K562 (cell line): ENCODE measurements around the gene LZTS2. TPM values are rescaled to one million over a fixed set of nuclear protein-coding genes. Genes with fewer than 3 reads are reported as not detected.

ENCODE experiments used
- CBX2 ChIP-seq: fragments of 200-600 bp; sonication (generic); IDR thresholded peaks from one replicate; pipeline ENCODE4 v1.6.1; 2012; ENCODE audit warnings: mild to moderate bottlenecking, low read length, inconsistent platforms; ENCODE audit not compliant: insufficient read depth, poor library complexity, severe bottlenecking
- FOS ChIP-seq: IDR thresholded peaks from 3 replicates; pipeline ENCODE4 v1.6.1; 2011; ENCODE audit not compliant: insufficient read length; ENCODE audit errors: extremely low read depth
- FOXK2 ChIP-seq, 2 experiments: fragments of 450-650 bp; IDR thresholded peaks in 1 of 2; conservative IDR thresholded peaks in 1 of 2; 2 replicates each; pipeline ENCODE4 v1.6.1; 2016; ENCODE audit warnings: low read depth in 2 of 2, mild to moderate bottlenecking in 1 of 2
- HNRNPH1 ChIP-seq: fragments of 200-400 bp; formaldehyde crosslinking; optimal IDR thresholded peaks from 2 replicates; pipeline ENCODE3; 2017; ENCODE audit warnings: low read depth, mild to moderate bottlenecking, low read length, moderate library complexity
- HNRNPK ChIP-seq: fragments of 200-400 bp; formaldehyde crosslinking; IDR thresholded peaks from one replicate; pipeline ENCODE4 v1.6.1; 2018; ENCODE audit warnings: mild to moderate bottlenecking, low read depth, low read length; ENCODE audit not compliant: poor library complexity, severe bottlenecking
- MCM3 ChIP-seq: fragments of 450-650 bp; IDR thresholded peaks from 2 replicates; pipeline ENCODE4 v1.6.1; 2016
- MED1 ChIP-seq: sonication (generic); formaldehyde crosslinking; IDR thresholded peaks from 2 replicates; pipeline ENCODE4 v1.8.1; 2023; ENCODE audit warnings: missing genetic modification reagents, borderline replicate concordance
- NELFE ChIP-seq: IDR thresholded peaks from 2 replicates; pipeline ENCODE4 v1.6.1; 2011; ENCODE audit warnings: mild to moderate bottlenecking; ENCODE audit not compliant: insufficient read depth, insufficient read length
- NFE2L1 ChIP-seq: fragments of 450-650 bp; IDR thresholded peaks from 2 replicates; pipeline ENCODE4 v1.6.1; 2016; ENCODE audit warnings: missing genetic modification characterization, low read depth, mild to moderate bottlenecking, missing compliant biosample characterization, moderate library complexity, borderline replicate concordance
- RBM14 ChIP-seq: fragments of 200-400 bp; formaldehyde crosslinking; IDR thresholded peaks from 2 replicates; pipeline ENCODE4 v1.6.1; 2018; ENCODE audit warnings: low read depth, mild to moderate bottlenecking, low read length, moderate library complexity, borderline replicate concordance; ENCODE audit not compliant: insufficient read depth
- SAFB ChIP-seq: fragments of 200-400 bp; formaldehyde crosslinking; IDR thresholded peaks from 2 replicates; pipeline ENCODE4 v1.6.1; 2017; ENCODE audit warnings: low read depth, low read length, borderline replicate concordance
- SFPQ ChIP-seq: fragments of 200-400 bp; formaldehyde crosslinking; IDR thresholded peaks from 2 replicates; pipeline ENCODE4 v1.6.1; 2017; ENCODE audit warnings: mild to moderate bottlenecking, low read depth, low read length, moderate library complexity
- SMAD2 ChIP-seq: fragments of 150-350 bp; IDR thresholded peaks from 2 replicates; pipeline ENCODE4 v1.6.1; 2014; ENCODE audit warnings: low read depth, mild to moderate bottlenecking, low read length
- TCF7 ChIP-seq: sonication (generic); IDR thresholded peaks from 2 replicates; pipeline ENCODE4 v1.6.1; 2016; ENCODE audit warnings: antibody characterized with exemption, borderline replicate concordance
- ZKSCAN3 ChIP-seq: fragments of 250-450 bp; sonication (Bioruptor Pico); IDR thresholded peaks from 2 replicates; pipeline ENCODE4 v1.4.0; 2020
- ZMIZ1 ChIP-seq, 2 experiments: fragments of 150-350 bp in 1 of 2; IDR thresholded peaks; 2 replicates each; pipeline ENCODE4 v1.6.1; 2012 to 2016; ENCODE audit warnings: low read depth in 2 of 2, low read length in 2 of 2, mild to moderate bottlenecking in 1 of 2, moderate library complexity in 1 of 2
- ZNF780A ChIP-seq: fragments of 250-450 bp; sonication (Bioruptor Pico); IDR thresholded peaks from 2 replicates; pipeline ENCODE4 v1.5.0; 2021; ENCODE audit warnings: mild to moderate bottlenecking
- polyA plus RNA-seq, 8 experiments: library from polyadenylated mRNA; depleted of rRNA in 4 of 8; stranded (reverse) in 5 of 8; unstranded in 3 of 8; fragments of >200 nt; fragmentation: Nextera tagmentation in 2 of 8; fragmentation: Illumina TruSeq in 1 of 8; extraction: Ambion mirVana in 2 of 8; extraction: Trizol in 1 of 8; gene quantifications; 2 replicates each; pipeline versions ENCODE4 v1.2.1 to v1.2.3, GENCODE V29; 2011 to 2014; ENCODE audit warnings: inconsistent platforms in 1 of 8, missing spikeins in 1 of 8
- total RNA-seq, 7 experiments: library from RNA; depleted of rRNA in 6 of 7; stranded (reverse); fragments of >200 nt in 6 of 7; fragmentation: Illumina TruSeq in 2 of 7; extraction: Trizol in 2 of 7; gene quantifications; 2 replicates each; pipeline versions ENCODE4 v1.2.1 to v1.2.3, GENCODE V29; 2011 to 2021; ENCODE audit warnings: low replicate concordance in 1 of 7
- TF ChIP-seq, protein P1 (sequence below): fragments of 250-450 bp; sonication (Bioruptor Pico); IDR thresholded peaks from 2 replicates; pipeline ENCODE4 v1.8.0; 2022; ENCODE audit warnings: inconsistent platforms
- TF ChIP-seq, protein P2 (sequence below): fragments of 250-450 bp; sonication (Bioruptor Pico); IDR thresholded peaks from 2 replicates; pipeline ENCODE4 v1.5.0; 2021

LZTS2 gene
- total and polyA plus RNA-seq, 9 of the 15 experiments (the other 6 are each of a cell fraction or from before 2014, with no cell fraction given): 0.23 to 42.5 (median 14.7) TPM

DNA sequence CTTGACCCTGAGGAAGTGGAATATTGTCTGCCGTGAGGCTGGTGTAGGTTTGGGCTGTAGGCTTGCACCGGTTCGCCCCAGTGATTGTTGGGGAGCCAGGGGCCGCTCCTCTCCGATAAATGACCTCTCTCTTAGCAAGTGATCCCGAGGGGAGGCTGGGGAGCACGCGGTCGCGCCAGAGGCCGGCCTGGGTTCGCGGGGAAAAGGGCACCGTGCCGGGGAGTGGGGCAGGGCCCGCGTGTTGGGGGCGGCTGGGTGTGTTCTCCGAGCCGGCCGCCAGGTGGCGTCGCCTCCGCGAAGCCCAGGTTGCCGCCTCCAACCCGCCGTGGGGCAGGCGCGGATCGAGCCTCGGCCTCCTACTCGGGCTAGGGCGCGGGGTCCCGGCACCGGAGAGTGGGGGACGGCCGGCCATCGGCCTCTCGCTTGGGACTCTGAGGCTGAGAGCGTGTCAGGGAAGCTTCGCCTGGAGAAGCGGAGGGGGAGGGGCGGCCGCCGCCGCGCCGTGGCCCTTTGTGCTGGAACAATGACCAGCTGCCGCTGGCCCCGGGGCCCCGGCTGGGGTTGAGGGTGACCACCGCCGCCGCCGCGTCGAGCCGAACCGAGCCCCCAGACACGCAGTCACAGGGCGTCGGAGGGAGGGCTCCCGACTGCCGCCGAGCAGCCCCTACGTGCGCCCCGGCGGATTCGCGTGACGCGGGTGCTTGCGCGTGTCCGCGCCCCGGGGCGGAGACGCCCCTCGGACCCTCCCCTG, 442 bp upstream of the LZTS2 start (continued):
- TF ChIP-seq, protein P1, sequence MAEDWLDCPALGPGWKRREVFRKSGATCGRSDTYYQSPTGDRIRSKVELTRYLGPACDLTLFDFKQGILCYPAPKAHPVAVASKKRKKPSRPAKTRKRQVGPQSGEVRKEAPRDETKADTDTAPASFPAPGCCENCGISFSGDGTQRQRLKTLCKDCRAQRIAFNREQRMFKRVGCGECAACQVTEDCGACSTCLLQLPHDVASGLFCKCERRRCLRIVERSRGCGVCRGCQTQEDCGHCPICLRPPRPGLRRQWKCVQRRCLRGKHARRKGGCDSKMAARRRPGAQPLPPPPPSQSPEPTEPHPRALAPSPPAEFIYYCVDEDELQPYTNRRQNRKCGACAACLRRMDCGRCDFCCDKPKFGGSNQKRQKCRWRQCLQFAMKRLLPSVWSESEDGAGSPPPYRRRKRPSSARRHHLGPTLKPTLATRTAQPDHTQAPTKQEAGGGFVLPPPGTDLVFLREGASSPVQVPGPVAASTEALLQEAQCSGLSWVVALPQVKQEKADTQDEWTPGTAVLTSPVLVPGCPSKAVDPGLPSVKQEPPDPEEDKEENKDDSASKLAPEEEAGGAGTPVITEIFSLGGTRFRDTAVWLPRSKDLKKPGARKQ (CRISPR knock-in tag): no peak
- TF ChIP-seq HNRNPH1 (no peak), TCF7 (no peak), FOS (no peak), CBX2 (no peak), SMAD2 (no peak), SAFB (peak; percentile 86), ZKSCAN3 (CRISPR knock-in tag) (no peak), SFPQ (no peak), RBM14 (no peak), ZNF780A (CRISPR knock-in tag) (no peak), NFE2L1 (tag) (no peak), MED1 (CRISPR knock-in tag) (no peak), NELFE (no peak), FOXK2 (conservative IDR thresholded peaks at IDR 0.05 in 1 of 2, IDR thresholded peaks at IDR 0.05 in 1 of 2; ENCODE audit: low read depth in 2 of 2) (no peak), HNRNPK (no peak), MCM3 (no peak), ZMIZ1 (IDR thresholded peaks at IDR 0.05; ENCODE audit: low read depth in 2 of 2, low read length in 2 of 2) (no peak)
- TF ChIP-seq, protein P2, sequence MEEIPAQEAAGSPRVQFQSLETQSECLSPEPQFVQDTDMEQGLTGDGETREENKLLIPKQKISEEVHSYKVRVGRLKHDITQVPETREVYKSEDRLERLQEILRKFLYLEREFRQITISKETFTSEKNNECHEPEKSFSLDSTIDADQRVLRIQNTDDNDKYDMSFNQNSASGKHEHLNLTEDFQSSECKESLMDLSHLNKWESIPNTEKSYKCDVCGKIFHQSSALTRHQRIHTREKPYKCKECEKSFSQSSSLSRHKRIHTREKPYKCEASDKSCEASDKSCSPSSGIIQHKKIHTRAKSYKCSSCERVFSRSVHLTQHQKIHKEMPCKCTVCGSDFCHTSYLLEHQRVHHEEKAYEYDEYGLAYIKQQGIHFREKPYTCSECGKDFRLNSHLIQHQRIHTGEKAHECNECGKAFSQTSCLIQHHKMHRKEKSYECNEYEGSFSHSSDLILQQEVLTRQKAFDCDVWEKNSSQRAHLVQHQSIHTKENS (CRISPR knock-in tag): no peak
